Natural killer cell (primary cell): Measurements from ENCODE around the gene MDM4. TPM values are rescaled to one million over a fixed set of nuclear protein-coding genes. Genes with fewer than 3 reads are reported as not detected.
A peak's percentile ranks its signal among the peaks of the same experiment; 100 is the strongest.

Experiments used
- ATAC-seq, 3 donors: fragments of 150-1000 bp in 2 of 3; fragments of 200-7000 bp in 1 of 3; cut with Tn5 transposase; 1 replicate in 1 of 3; 2 replicates in 2 of 3; pipeline ENCODE4 v1.10.0; 2021; ENCODE audit warnings: mild to moderate bottlenecking in 2 of 3, moderate library complexity in 2 of 3
- DNase-seq, 2 donors: peaks; one replicate each; pipeline versions ENCODE4 v3.0.0 to v3.0.0-alpha.2; 2013 to 2021; ENCODE audit warnings: mixed read lengths in 1 of 2
- H3K27ac ChIP-seq: one replicate; pipeline ENCODE4 v1.5.1; 2013; ENCODE audit warnings: mild to moderate bottlenecking, low read length
- H3K27me3 ChIP-seq: one replicate; pipeline ENCODE4 v1.6.1; 2013; ENCODE audit warnings: low read length; ENCODE audit not compliant: control insufficient read depth, insufficient read depth
- H3K36me3 ChIP-seq: one replicate; pipeline ENCODE4 v1.6.1; 2013; ENCODE audit warnings: low read length; ENCODE audit not compliant: control insufficient read depth, insufficient read depth
- H3K4me1 ChIP-seq: one replicate; pipeline ENCODE4 v1.6.1; 2013; ENCODE audit warnings: low read length; ENCODE audit not compliant: control insufficient read depth, insufficient read depth
- H3K4me3 ChIP-seq: one replicate; pipeline ENCODE4 v1.5.1; 2013; ENCODE audit warnings: low read length
- H3K9me3 ChIP-seq: one replicate; pipeline ENCODE4 v1.6.1; 2013; ENCODE audit warnings: low read length; ENCODE audit not compliant: control insufficient read depth, insufficient read depth
- H3K27ac Mint-ChIP-seq, 2 donors: one replicate each; pipeline ENCODE4 v1.8.0; 2022; ENCODE audit warnings: mild to moderate bottlenecking in 2 of 2, mixed read lengths in 2 of 2, moderate library complexity in 1 of 2
- H3K27me3 Mint-ChIP-seq, 2 donors: one replicate each; pipeline ENCODE4 v1.8.0; 2022; ENCODE audit warnings: low read depth in 2 of 2, mixed read lengths in 2 of 2
- H3K36me3 Mint-ChIP-seq: one replicate; pipeline ENCODE4 v1.8.0; 2022; ENCODE audit warnings: mixed read lengths
- H3K4me1 Mint-ChIP-seq, 2 donors: one replicate each; pipeline ENCODE4 v1.8.0; 2022; ENCODE audit warnings: mixed read lengths in 2 of 2
- H3K4me3 Mint-ChIP-seq: one replicate; pipeline ENCODE4 v1.8.0; 2022; ENCODE audit warnings: mild to moderate bottlenecking, moderate library complexity, mixed read lengths
- H3K9me3 Mint-ChIP-seq, 2 donors: one replicate each; pipeline ENCODE4 v1.8.0; 2022; ENCODE audit warnings: mixed read lengths in 2 of 2
- CTCF ChIP-seq: fragments of 200-600 bp; IDR thresholded peaks from one replicate; pipeline ENCODE4 v1.8.0; 2022; ENCODE audit warnings: antibody characterized with exemption
- WGBS: methylation state at CpG from one replicate; pipeline ENCODE4 v1.1.7; 2013; ENCODE audit warnings: missing lambda C conversion rate; ENCODE audit not compliant: insufficient coverage; 5-methylcytosine and 5-hydroxymethylcytosine counted together
- intact Hi-C: fragments of 100-400 bp; cut with micrococcal nuclease; formaldehyde crosslinking; loops from one replicate; pipeline ENCODE4 v1.14.2; 2022
- total RNA-seq, 4 donors: library from RNA; stranded (reverse); fragments of 120-200 nt in 1 of 4; gene quantifications; one replicate each; pipeline versions ENCODE4 v1.2.3 to v1.2.4, GENCODE V29; 2013 to 2022

MDM4 gene
- total RNA-seq, 3 donors from 2014 or later (not counting 1 experiment from before 2014, with no cell fraction given) = 295 to 324 (median 296) TPM

DNA sequence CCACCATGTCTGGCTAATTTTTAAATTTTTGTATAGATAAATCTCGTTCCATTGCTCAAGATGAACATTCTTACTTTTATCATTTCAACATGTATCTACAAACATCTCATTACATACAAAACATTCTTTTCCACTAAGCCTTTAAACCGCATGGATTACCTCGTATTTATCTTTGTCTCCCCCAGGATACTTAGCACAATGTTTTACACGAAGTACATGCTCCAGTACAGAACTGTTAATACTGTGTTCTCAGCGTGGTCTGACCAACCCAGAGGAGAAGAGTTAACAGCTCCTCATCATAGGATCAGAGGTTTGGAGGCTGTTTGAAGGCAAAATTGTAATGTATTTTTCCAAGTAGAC, 29.0 kb upstream of the MDM4 start:
- H3K4me3 Mint-ChIP-seq = no peak overlapping the region
- no peak for TF ChIP-seq CTCF
- intact Hi-C loops = no loop called here
- no peak overlapping the region for H3K27ac Mint-ChIP-seq
- whole genome bisulfite sequencing = 94% methylated on average over 5 of the region's 5 CpGs
- no peak overlapping the region for H3K4me3 ChIP-seq
- H3K27ac ChIP-seq = no peak overlapping the region
- no peaks in the 10 kb centered on the region for H3K27me3 ChIP-seq
- no peaks in the 10 kb centered on the region for H3K36me3 Mint-ChIP-seq
- H3K36me3 ChIP-seq = no peaks in the 10 kb centered on the region
- H3K4me1 ChIP-seq = peaks cover 2% of the 10 kb centered on the region
- no peaks in the 10 kb centered on the region for H3K9me3 Mint-ChIP-seq
- peaks cover 26 to 44% of the 10 kb centered on the region in 2 donors for H3K4me1 Mint-ChIP-seq
- ATAC-seq (no peak), DNase-seq (no peak)
- H3K9me3 ChIP-seq = no peaks in the 10 kb centered on the region
- H3K27me3 Mint-ChIP-seq = no peaks in the 10 kb centered on the region

DNA sequence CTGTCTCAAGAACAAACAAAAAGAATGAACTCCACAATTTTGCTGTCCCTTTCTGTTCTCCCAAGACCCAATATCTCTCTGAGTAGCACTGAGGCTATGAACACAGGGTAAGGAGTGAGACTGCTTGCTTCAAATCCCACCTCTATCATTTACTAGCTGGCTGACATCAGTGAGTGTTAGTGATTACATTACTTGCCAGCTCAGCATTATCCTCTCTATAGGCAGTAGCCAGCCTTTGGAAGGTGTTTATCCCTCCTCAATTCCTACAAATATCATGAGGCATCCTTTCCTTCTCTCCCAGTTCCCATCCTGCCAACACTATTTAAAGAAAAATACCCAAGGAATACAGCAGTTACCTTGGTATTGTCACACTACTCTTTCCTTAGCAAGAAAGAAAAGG, 24.6 kb upstream of the MDM4 start:
- intact Hi-C loops = no loop called here
- H3K4me1 ChIP-seq = peaks cover 23% of the 10 kb centered on the region
- H3K9me3 ChIP-seq = no peaks in the 10 kb centered on the region
- no peak for TF ChIP-seq CTCF
- no peaks in the 10 kb centered on the region for H3K36me3 ChIP-seq
- DNase-seq (no peak), ATAC-seq (no peak)
- no peak overlapping the region for H3K27ac ChIP-seq
- no peaks in the 10 kb centered on the region for H3K9me3 Mint-ChIP-seq
- H3K4me3 Mint-ChIP-seq = peak overlapping the region; percentile 1
- no peaks in the 10 kb centered on the region for H3K27me3 Mint-ChIP-seq
- peaks cover 47 to 53% of the 10 kb centered on the region in 2 donors for H3K4me1 Mint-ChIP-seq
- H3K36me3 Mint-ChIP-seq = no peaks in the 10 kb centered on the region
- H3K4me3 ChIP-seq = no peak overlapping the region
- peak overlapping the region in 1 of 2 donors; percentile 67 for H3K27ac Mint-ChIP-seq
- no peaks in the 10 kb centered on the region for H3K27me3 ChIP-seq

DNA sequence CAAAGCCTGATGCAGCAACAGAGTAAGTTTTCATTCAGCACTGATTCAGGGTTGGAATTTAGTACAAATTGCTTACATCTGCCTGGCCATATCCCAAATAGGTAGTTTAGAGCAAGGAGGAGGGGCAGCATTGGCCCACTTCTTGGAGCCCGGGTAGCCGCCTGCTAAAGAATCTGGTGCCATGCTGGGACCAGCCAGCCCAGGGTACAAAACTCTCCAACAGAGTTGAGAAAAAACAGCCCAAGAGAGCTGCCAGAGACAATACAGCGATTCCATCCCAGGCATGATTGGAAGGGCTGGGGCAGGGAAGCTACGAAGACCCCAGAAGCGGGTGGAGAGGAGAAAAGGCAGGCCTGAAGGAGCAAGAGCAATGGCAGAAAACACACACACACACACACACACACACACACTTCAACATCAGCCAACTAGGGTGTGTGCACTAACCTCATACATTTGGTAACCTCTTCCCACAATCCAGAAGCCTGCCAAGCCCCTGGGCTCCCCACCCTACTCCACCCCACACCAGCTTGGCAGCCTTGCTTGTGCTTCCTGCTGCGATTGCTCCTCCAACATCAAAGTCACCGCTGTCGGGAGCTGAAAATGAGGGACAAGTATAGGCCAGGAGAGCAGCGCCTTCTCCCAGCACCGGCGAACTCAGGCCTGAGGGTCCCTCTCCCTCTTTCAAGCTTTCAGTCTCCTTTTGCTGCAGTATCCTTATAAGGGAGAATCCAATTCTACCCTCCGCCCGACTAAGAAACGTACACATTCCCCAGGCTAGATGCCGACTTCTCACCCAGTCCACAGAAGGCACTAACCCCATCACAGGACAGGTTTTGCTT, 22.8 kb upstream of the MDM4 start:
- TF ChIP-seq CTCF = no peak
- H3K27ac ChIP-seq = peak overlapping the region; percentile 76
- no peaks in the 10 kb centered on the region for H3K27me3 ChIP-seq
- no peaks in the 10 kb centered on the region for H3K36me3 ChIP-seq
- WGBS = 24% methylated on average over 15 of the region's 15 CpGs
- H3K9me3 ChIP-seq = no peaks in the 10 kb centered on the region
- Mint-ChIP-seq H3K9me3 (no peaks in the 10 kb centered on the region), H3K36me3 (no peaks in the 10 kb centered on the region), H3K4me1 (peaks cover 39 to 47% of the 10 kb centered on the region in 2 donors), H3K27me3 (peaks cover 0 to 3% of the 10 kb centered on the region in 2 donors), H3K4me3 (peak overlapping the region; percentile 96), H3K27ac (peak overlapping the region; percentile 90 to 95)
- intact Hi-C loops = no loop called here
- peak overlapping the region; percentile 78 for H3K4me3 ChIP-seq
- ATAC-seq (no peak), DNase-seq (peak in 1 of 2 donors; percentile 59)
- H3K4me1 ChIP-seq = peaks cover 23% of the 10 kb centered on the region

DNA sequence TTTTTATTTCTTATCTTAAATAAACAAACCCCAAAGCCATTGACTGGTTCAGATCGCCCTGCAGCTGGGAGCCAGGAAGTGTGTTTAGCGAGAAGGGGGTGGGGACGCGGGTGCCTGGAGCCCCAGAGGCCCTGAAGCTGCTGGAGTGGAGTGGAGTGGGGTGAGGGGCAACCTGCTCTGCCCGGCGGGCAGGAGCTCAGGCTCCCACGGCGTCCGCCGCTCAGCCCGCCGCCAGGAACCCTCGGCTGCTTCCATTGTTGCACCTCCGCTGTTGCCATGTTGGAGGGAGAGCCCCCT, 22.3 kb upstream of the MDM4 start:
- H3K4me1 Mint-ChIP-seq = peaks cover 39 to 43% of the 10 kb centered on the region in 2 donors
- Histone ChIP-seq H3K9me3 (no peaks in the 10 kb centered on the region), H3K4me3 (peak overlapping the region; percentile 78), H3K27ac (peak overlapping the region; percentile 76), H3K27me3 (no peaks in the 10 kb centered on the region), H3K4me1 (peaks cover 23% of the 10 kb centered on the region), H3K36me3 (no peaks in the 10 kb centered on the region)
- WGBS = 0% methylated on average over 14 of the region's 14 CpGs
- peaks cover 0 to 3% of the 10 kb centered on the region in 2 donors for H3K27me3 Mint-ChIP-seq
- H3K4me3 Mint-ChIP-seq = peak overlapping the region; percentile 96
- H3K27ac Mint-ChIP-seq = peak overlapping the region; percentile 90 to 95
- ATAC-seq (peak; percentile 30 to 58 (median 37)), DNase-seq (peak; percentile 48 to 75)
- no peaks in the 10 kb centered on the region for H3K36me3 Mint-ChIP-seq
- H3K9me3 Mint-ChIP-seq = no peaks in the 10 kb centered on the region
- TF ChIP-seq CTCF = no peak
- intact Hi-C loops = loop anchor here (2.0 kb wide), 1 partner anchor 47 kb away; no protein-coding TSS in a partner anchor
